Measurements from ENCODE around the gene CRACR2B. TPM values are rescaled to one million over a fixed set of nuclear protein-coding genes. Genes with fewer than 3 reads are reported as not detected.

Gene CRACR2B
- total and polyA plus RNA-seq, 2 donors (not counting 1 experiment from before 2014, with no cell fraction given), result 9.7 to 67.7 TPM

- H3K27me3 ChIP-seq (replicated peaks in 1 of 4; ENCODE audit: control extremely low read depth in 1 of 4, control insufficient read depth in 3 of 4, insufficient read depth in 4 of 4, low read length in 3 of 4), result peaks cover 0 to 48% (median 11%) of the 10 kb centered on the region in 4 experiments
- POLR2A ChIA-PET, result interaction anchor here (0.9 kb wide), 1 partner anchor 641 kb away, joined by 3 read pairs; the partner anchor contains the start of genes BET1L and RIC8A
Observed at GRCh38 chr11:847876-848275, 20.2 kb downstream of the CRACR2B start.

More at GRCh38 chr11:847876-848275, 20.2 kb downstream of the CRACR2B start:
- TF ChIP-seq EZH2 (IDR thresholded peaks at IDR 0.05; ENCODE audit: borderline replicate concordance, insufficient read depth, low read depth, low read length, poor library complexity, severe bottlenecking) (no peak), CTCF (IDR thresholded peaks at IDR 0.05) (no peak)
- no peak overlapping the region for H3K4me3 ChIP-seq (ENCODE audit: control extremely low read depth in 1 of 5, extremely low read depth in 1 of 5, insufficient read depth in 1 of 5, low read depth in 2 of 5, low read length in 4 of 5)
- H4K20me1 ChIP-seq (ENCODE audit: control insufficient read depth, insufficient read depth, low read length, poor library complexity, severe bottlenecking), result peaks cover 8% of the 10 kb centered on the region
- H3K4me1 Mint-ChIP-seq, result peaks cover 20% of the 10 kb centered on the region
- H3K4me2 ChIP-seq (replicated peaks; ENCODE audit: low read depth, low read length, poor library complexity, severe bottlenecking), result peak overlapping the region; percentile 96
- H3K4me1 ChIP-seq (ENCODE audit: control insufficient read depth in 2 of 2, insufficient read depth in 2 of 2, low read length in 2 of 2), result peaks cover 28 to 36% of the 10 kb centered on the region in 2 donors
- H3K27ac ChIP-seq (ENCODE audit: low read length in 2 of 2), result no peak overlapping the region
- no peaks in the 10 kb centered on the region for H3K36me3 ChIP-seq (replicated peaks in 1 of 2; ENCODE audit: control extremely low read depth in 1 of 2, control insufficient read depth in 1 of 2, extremely low read depth in 1 of 2, insufficient read depth in 2 of 2, low read length in 1 of 2)
- no peak overlapping the region for H3K4me3 Mint-ChIP-seq
- 63% methylated on average over 17 of the region's 18 CpGs for WGBS (ENCODE audit: insufficient coverage)
- H3K9me3 ChIP-seq (ENCODE audit: control extremely low read depth in 1 of 3, control insufficient read depth in 2 of 3, insufficient read depth in 1 of 3, low read length in 2 of 3), result no peaks in the 10 kb centered on the region
- peak; percentile 33 for DNase-seq
- H3K79me2 ChIP-seq (ENCODE audit: control insufficient read depth, insufficient read depth, low read length), result no peaks in the 10 kb centered on the region
- H3K9me3 Mint-ChIP-seq (ENCODE audit: insufficient read depth), result no peaks in the 10 kb centered on the region
- H3K9ac ChIP-seq (ENCODE audit: low read length), result no peak overlapping the region
- H3K27me3 Mint-ChIP-seq, result peaks cover 3% of the 10 kb centered on the region
- CTCF ChIA-PET, result interaction anchor here (0.8 to 3.1 kb wide), 7 partner anchors 17 to 206 kb away, joined by 3 to 26 read pairs (median 3); no protein-coding TSS in a partner anchor
- H3K27ac Mint-ChIP-seq, result no peak overlapping the region
- intact Hi-C loops (cut with micrococcal nuclease), result no loop called here
- no peak for ATAC-seq (ENCODE audit: low read depth)
- H2AFZ ChIP-seq (ENCODE audit: insufficient read depth, low read depth, low read length, poor library complexity, severe bottlenecking), result no peak overlapping the region
